Left kidney (tissue), 8 donors: ENCODE measurements around the gene MYO1G. TPM values are rescaled to one million over a fixed set of nuclear protein-coding genes. Genes with fewer than 3 reads are reported as not detected.
"Not testable (repeated sequence)": the region's sequence is repeated elsewhere in the genome, so short reads cannot be mapped to it uniquely, and the experiment has no call there.

Source experiments
- DNase-seq: peaks from one replicate; pipeline ENCODE4 v3.0.0-alpha.2; 2013
- long read RNA-seq, 8 donors: transcript quantifications; one replicate each; lab custom pipeline, GENCODE V29; 2026
- polyA plus RNA-seq: library from polyadenylated mRNA; unstranded; fragments of 120-200 nt; gene quantifications from one replicate; pipeline ENCODE4 v1.2.1, GENCODE V29; 2013; ENCODE audit not compliant: insufficient read length

The MYO1G gene
- 0.53 TPM for polyA plus RNA-seq
- long read RNA-seq, donor 1: 0 reads
- long read RNA-seq, donor 2: 0 reads
- long read RNA-seq, donor 3: 0 reads
- long read RNA-seq, donor 4: 0 reads
- long read RNA-seq, donor 5: 0 reads
- long read RNA-seq, donor 6: 0 reads
- long read RNA-seq, donor 7, partial matches to known transcripts: 0 of 1 reads
- long read RNA-seq, donor 7, other reads (novel, unspliced or antisense): 0 of 1 reads
- long read RNA-seq, donor 8: 0 reads

DNA sequence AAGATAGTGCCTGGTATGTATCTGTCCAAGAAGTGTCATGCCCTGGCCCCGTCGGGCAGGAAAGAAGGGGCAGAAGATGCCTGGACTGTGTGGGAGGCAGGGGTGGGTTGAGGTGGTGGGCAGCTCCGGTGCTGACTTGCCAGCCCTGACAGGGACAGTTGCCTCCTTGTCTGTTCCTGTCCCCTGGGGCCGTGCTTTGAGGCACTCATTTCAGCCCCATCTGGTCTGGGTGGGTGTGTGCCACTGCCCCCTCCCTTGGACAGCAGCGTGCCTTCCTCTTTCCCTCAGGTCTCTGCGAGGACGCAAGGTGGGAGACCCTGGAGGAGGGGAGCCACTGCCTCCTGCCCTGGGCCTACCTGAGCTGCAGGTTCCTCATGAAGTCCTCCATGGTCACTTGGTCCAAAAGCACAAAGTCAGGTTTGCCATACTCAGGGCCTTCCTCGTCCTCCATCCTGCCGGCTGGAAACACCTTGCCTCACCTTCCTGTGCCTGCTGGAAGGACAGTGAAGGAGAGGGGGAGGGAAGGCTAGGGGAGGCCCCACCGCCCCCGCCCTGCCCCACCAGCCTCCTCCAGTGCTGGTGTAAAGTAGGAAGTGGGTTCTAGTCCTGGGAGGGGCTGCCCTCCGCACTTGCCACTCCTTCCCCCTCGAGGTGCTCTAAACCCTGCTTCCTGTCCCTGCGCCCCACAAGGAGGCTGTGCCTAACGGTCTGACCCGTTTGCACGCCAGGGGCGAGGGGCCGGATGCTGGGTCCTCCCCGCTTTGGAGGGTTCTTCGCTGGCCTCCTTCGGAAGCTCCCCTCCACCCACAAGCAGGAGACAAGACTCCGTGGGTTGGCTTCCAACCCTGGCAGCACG, at the start of gene MYO1G:
TSS of gene MYO1G (minus strand) at position 505 of the 856 bp plus-strand sequence. CDS start at position 451, 54 bp downstream.
- DNase-seq: no peak

GRCh38 chr7:45028138-45028919, 49.5 kb upstream of the MYO1G start:
- no peak for DNase-seq

GRCh38 chr7:45027774-45028114, 48.9 kb upstream of the MYO1G start:
- DNase-seq: no peak

- DNase-seq: no peak
Measured at GRCh38 chr7:45026984-45027773, 48.4 kb upstream of the MYO1G start.

DNA sequence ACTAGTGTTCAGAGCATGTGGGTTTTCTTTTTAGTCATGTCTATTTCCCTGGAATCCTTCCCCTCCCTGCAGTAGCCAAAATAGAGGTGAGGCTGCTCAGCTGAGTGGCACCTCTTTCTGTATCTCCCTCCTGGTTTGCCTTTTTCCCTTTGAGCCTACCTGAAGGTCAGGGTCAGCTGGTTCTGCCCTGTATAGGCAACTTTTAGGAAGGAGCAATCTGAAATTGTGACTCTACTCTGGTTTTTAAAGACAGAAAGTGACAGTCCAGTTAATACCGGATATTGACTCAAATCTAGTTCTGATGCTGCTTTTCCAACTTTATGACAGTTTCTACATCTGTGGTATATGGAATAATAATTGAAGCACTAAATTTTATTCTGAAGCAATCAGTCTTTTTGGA, 47.2 kb upstream of the MYO1G start:
- no peak for DNase-seq

DNA sequence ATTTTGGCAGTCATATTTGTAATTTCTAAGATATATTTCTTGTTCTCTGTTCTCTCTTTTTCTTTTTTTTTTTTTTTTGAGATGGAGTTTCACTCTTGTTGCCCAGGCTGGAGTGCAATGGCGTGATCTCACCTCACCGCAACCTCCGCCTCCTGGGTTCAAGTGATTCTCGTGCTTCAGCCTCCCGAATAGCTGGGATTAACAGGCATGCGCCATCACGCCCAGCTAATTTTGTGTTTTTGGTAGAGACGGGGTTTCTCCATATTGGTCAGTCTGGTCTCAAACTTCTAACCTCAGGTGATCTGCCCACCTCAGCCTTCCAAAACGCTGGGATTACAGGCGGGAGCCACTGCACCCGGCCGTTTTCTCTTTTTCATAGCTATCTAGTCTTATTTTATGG, 46.7 kb upstream of the MYO1G start:
- not testable (repeated sequence) for DNase-seq

DNA sequence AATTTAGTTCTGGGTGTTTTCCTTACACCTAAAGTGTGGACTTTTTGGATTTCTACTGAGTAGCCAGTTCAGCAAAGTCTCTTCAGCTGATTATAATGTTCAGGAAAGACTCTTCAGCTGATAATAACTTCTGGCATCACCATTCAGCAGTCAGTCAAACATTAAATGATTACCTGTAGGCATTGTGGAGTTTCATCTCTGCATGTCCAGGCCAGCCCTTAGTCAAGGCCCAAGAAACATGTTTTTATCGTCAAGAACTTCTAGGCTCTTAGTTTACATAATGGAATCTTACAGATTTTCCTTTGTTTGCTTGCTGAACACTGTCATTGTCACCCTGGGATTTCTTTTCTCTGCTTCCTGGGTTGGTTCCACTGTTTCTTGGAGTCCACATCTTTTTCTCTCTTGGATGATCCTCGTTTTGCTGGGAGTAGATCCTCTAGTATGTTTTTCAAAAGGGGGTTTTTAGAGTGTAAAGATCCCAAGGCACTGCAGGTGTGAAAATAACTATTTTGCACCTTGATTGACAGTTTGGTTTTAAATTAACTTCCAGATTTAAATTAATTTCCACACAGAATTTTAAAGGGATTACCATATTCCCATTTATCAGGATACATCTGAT, 45.4 kb upstream of the MYO1G start:
- no peak for DNase-seq

- DNase-seq: no peak
Measured at GRCh38 chr7:45021604-45022296, 42.9 kb upstream of the MYO1G start.

GRCh38 chr7:45020915-45021314, 42.1 kb upstream of the MYO1G start:
- DNase-seq: no peak

GRCh38 chr7:45017253-45017652, 38.4 kb upstream of the MYO1G start:
- DNase-seq: no peak

DNA sequence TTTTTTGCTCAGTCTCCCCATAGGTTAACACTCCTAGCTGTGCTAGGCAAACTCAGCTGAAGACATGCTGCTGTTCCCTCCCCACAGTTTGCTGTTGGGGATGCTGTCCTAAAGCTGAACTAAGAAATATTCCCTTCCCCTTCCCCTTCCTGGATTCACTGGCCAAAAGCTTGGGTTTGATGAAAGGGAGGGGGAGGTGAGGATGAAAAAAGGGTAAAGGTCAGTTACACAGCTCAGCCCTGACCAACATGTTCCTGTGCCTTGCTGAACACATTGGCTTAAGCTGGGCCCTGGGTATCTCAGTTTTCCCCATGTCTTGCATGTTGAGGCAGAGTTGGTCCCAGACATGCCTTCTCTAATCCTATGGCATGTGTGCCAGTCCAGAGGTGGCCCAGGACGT, 36.5 kb upstream of the MYO1G start:
- DNase-seq: no peak

GRCh38 chr7:45013465-45013967, 34.7 kb upstream of the MYO1G start:
- DNase-seq: no peak

DNA sequence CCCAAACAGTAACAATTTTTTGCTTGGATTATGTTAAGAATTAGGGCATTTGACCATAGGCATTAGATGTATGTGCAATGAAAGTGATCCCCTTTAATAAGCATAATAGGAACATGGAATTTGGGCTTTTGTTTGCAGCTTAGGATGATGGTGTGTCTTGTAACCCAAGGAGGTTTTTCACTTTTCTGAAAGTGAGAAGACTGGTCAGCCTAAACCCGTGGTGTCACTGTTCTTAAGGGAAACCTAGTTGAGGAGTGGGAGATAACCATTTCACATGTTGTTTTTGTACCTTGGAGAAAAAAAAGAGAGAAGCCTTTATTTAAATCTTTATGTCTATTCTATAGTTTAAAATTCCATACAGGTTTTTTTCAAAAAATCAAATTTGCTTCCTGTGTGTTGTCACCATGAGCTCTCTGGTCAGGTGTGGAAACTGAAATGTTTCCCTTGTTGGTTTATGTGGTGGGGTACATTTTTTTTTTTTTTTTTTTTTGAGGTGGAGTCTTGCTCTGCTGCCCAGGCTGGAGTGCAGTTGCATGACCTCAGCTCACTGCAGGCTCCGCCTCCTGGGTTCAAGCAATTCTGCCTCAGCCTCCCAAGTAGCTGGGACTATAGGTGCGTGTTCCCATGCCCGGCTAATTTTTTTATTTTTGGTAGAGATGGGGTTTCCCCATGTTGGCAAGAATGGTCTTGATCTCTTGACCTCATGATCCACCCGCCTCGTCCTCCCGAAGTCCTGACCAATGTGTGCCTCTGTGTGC, 28.9 kb upstream of the MYO1G start:
- no peak for DNase-seq

- no peak for DNase-seq
Measured at GRCh38 chr7:45007106-45007505, 28.3 kb upstream of the MYO1G start.

DNA sequence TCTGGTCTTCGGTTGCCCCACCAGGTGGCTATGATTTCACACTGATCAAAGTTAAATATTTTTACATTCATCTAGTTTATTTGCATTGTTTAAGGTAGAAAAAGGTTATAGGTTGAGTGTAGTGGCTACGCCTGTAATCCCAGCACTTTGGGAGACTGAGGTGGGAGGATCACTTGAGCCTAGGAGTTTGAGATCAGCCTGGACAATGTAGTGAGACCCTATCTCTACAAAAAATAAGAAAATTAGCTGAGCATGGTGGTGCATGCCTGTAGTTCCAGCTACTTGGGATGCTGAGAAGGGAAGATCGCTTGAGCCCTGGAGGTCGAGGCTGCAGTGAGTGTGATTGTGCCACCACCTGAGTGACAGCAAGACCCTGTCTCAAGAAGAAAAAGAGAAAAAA, 25.0 kb upstream of the MYO1G start:
- no peak for DNase-seq

DNA sequence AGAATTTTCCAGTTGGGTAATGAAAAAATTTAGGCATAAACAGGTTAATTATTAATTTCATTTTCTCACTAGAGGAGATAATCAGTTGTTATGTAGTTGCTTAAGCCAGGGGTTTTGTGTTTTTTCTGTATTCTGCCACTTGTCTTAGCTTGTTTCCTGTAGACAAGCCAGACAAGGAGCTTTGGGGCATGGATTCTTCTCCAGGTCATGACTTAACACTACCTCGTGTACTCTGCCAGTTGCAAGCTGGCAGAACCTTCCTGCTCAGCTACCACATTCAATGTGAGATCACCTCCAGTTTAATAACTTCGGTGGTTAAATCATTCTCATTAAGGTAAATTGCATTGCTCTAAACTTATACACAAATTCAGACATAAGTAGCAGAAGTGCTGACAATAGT, 23.0 kb upstream of the MYO1G start:
- DNase-seq: no peak

- no peak for DNase-seq
Measured at GRCh38 chr7:45001138-45001694, 22.4 kb upstream of the MYO1G start.

- no peak for DNase-seq
Measured at GRCh38 chr7:45000093-45001032, 21.5 kb upstream of the MYO1G start, which contains the start of gene CCM2. Gene CCM2, plus strand, starts transcription at chr7:45000201. Its CDS starts 133 bp downstream, at chr7:45000334.
